GM19239 (cell line): ENCODE results near the gene PCMTD2.

Experiments used
- DNase-seq: peaks from one replicate; pipeline ENCODE4 v3.0.0; 2011; ENCODE audit warnings: low spot score; ENCODE audit not compliant: insufficient read length
- FAIRE-seq: peaks from 2 replicates; lab custom pipeline; 2011; peaks lifted over from hg19 to GRCh38; lab: Jason Lieb, UNC

PCMTD2 gene

GRCh38 chr20:64238115-64238825 lies 17.3 kb upstream of the PCMTD2 start:
- DNase-seq (no peak), FAIRE-seq (no peak)

GRCh38 chr20:64238851-64239387 lies 16.6 kb upstream of the PCMTD2 start:
- FAIRE-seq (no peak), DNase-seq (no peak)

DNA sequence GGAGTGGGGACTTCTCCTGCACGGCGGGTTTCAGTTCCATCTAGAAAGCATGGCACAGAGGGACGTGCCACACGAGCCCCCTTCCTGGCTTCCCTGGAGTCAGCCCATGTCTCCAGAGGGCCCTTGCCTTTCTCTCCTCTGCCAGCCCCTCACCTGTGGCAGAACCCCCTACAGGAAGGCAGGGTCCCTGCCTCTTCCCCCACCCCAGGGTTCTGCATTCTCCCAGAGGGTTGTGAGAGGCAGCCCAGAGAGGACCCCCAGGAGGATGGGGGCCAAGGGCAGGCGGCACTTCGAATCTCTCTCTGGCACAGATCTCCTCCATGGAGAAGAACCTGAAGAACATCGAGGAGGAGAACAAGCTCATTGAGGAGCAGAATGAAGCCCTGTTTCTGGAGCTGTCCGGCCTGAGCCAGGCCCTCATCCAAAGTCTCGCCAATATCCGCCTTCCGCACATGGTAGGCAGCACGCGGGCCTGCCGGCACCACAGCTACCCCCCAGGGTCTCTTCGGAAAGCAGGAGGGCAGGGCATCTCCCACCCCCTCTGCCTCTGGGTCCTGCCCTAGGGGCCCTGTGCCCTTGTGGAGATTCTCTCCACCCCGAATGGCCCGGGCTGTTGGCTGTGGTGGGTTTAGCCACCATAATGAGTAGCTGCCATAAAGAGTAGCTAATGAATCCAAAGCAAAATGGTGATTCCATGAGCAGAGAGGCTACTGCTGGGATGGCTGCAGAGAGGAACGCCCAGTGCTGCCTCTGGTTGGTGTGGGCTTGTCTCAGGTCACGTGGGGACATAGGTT lies 15.9 kb upstream of the PCMTD2 start:
- no peak for DNase-seq
- FAIRE-seq, result no peak

DNA sequence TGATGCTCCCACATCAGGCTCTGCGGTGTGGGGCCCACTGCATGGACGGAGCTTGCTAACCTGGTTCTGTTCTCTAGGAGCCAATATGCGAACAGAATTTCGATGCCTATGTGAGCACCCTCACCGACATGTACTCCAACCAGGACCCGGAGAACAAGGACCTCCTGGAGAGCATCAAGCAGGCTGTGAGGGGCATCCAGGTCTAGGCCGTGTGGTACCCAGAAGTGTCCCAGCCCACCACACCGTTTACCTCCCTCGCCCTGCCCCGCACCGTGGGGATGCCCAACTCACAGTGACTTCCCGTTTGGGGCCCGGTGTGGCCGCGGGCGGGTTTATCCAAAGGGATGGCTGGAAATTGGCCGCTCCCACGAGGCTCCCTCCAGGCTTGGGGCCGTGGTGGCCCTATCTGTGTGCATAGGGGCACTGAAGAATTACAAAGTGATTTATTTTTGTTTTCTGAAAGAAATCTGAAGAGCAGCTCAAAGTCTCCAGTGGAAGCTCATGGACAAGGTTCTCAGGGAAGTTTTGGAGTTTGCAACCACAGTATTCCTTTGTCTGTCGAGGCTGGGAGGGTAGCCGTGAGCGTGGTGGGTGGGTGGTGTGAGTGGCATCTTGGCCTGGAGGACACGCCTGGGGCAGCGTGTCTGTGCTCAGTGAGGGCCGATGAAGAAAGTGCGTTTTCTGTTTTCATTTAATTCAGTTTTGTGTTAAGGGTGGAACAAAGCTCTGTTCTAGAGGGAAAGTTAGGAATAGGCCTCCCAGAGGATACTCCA lies 15.1 kb upstream of the PCMTD2 start:
- DNase-seq, result no peak
- FAIRE-seq, result no peak

DNA sequence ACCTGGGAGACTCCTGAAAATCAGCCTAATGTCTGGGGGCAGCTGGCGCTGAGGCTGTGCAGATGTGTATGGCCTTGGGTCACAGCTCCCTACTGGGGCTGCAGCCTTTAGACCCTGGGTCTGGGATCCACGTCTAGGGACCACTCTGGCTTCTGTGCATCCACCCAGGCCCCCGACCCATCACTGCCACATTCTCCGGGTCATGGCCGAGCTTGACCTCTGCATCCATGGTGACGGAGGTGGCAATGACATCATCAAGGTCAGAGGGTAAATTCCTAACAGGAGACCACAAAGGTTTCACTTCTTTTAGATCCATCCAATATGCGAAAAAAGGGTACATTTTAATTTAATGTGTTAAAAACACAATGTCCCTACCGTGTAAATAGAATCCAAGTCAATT lies 14.5 kb upstream of the PCMTD2 start:
- DNase-seq (no peak), FAIRE-seq (no peak)

- FAIRE-seq (no peak), DNase-seq (no peak)
Measured at GRCh38 chr20:64242003-64242796, 13.3 kb upstream of the PCMTD2 start.

- DNase-seq, result no peak
- no peak for FAIRE-seq
Measured at GRCh38 chr20:64242797-64243475, 12.6 kb upstream of the PCMTD2 start.

- no peak for FAIRE-seq
- no peak for DNase-seq
Measured at GRCh38 chr20:64244281-64244805, 11.2 kb upstream of the PCMTD2 start.

DNA sequence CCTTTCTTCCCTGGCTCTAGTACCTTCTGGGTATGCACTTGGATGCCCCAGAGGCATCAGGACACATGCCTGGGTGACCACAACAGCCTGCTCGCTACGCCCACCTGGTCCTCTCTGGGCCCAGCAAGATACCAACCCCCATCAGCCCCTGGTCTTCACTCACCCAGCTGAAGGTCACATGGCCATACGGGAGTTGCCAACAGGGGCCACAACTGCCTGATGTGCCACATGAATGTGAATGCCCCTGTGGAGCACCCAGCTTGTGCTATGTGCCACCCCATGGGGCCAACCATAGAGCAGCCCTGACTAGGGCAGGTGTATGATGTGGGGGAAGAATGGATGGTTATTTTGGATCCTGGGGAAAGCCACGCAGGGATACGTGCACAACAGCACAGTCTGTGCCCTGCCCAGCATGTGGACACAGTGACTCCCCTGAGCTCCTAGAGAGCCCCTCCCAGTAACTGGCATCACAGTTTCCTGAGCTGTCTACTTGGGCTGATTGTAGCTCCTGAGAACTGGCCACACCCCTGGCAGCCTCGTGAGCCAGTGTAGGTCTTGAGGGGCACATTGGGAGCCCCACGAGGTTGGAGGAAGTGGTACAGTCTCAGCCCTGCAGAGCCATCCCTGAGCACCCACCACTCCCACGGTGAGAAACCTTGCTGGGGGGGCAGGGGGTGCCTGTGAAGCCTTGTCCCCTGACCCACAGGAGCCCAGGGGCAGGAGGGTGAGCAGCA lies 10.5 kb upstream of the PCMTD2 start:
- FAIRE-seq, result no peak
- no peak for DNase-seq

DNA sequence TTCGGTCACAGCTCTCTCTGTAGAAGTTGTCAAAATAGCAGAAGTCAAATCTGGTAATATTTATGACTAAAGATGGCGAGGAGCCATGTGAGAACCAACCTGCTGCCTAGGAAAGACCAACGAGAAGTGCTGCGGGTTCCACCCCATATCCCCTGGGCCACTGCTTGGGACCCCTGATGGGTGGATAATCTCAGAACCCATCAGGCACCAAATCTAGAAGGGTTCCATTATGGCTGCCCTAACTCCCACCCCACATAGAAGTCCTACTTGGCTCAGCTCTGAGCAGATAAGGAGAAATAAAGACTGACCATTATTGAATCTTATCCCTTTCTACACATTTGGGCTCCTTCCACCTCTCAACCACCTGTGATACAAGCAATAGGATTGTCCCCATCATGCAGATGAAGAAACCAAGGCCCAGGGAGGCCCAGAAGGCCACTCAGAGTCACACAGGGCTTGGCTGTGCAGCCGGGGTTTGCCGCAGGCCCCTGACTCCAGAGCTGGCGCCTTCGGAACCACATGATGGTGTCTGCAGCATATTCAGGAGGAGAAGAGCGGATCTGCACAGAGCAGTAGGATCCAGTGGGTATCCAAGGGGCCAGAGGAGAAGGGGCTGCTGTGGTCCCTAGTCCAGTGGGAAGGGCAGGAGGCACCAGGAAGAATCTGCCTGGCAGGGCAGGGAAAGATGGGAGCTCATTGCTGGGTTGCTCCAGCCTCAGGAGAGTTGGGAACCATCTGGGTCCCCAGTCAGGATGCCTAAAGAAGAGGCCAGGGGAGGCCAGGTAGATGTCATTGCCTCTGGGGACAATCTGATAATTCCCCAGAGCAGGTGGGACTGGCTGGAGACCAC lies 9.6 kb upstream of the PCMTD2 start:
- no peak for FAIRE-seq
- DNase-seq, result no peak

DNA sequence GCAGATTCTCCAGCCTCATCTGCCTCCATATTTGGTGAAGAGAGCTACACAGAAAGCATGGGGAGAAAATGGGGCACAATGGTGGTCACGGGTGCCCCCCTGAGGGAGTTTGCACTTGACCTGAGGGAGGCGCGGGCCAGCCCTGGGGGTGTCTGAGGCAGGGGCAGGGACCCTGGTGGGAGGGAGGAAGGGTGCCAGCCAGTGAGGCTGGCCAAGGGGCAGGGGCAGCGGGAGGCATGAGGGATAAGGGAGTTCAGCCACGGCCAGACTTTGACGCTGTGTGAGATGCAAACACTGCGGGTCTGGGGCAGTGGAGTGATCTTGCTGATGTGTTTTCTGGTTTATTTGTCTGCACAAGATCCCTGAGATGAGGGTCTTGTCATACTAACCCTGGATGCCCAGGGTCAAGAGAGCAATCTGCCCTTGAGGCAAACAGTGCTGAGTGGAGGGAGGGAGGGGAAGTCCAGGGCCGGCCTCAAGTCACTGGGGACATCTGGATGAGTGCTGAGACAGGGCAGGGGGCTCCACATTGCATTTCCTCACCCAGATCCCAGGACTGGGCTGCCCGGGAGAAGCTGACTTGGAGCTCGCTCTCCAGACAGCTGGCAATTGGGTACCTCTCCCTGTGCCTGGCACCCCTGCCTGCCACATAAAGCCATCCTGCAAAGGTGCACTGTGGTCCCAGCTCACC lies 8.8 kb upstream of the PCMTD2 start:
- FAIRE-seq, result no peak
- no peak for DNase-seq

GRCh38 chr20:64247307-64247618 lies 8.3 kb upstream of the PCMTD2 start:
- FAIRE-seq (no peak), DNase-seq (no peak)

GRCh38 chr20:64247970-64248841 lies 7.3 kb upstream of the PCMTD2 start:
- no peak for FAIRE-seq

DNA sequence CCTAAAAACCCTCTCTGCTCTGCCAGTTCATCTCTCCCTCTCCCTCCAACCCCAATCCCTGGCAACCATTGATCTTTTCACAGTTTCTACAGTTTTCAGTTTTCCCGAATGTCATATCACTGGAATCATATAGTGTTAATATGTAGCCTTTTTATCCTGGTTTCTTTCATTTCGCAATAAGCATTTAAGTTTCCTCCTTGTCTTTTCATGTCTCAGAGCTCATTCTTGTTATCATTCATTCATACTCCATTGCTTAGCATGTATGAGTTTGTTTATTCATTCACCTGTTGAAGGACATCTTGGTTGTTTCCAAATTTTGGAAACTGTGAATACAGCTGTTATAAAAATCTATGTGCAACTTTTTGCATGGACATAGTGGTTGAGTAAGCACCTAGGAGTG lies 5.5 kb upstream of the PCMTD2 start:
- DNase-seq (no peak), FAIRE-seq (no peak)

More at GRCh38 chr20:64247970-64248841, 7.3 kb upstream of the PCMTD2 start:
- DNase-seq, result no peak

GRCh38 chr20:64253000-64253383 lies 2.6 kb upstream of the PCMTD2 start:
- DNase-seq (no peak), FAIRE-seq (no peak)

- FAIRE-seq, result no peak
Measured at GRCh38 chr20:64253443-64253842, 2.1 kb upstream of the PCMTD2 start.

More at GRCh38 chr20:64253443-64253842, 2.1 kb upstream of the PCMTD2 start:
- DNase-seq, result no peak
